ENCODE measurements around the gene PHF20.
"Not testable (repeated sequence)": the region's sequence is repeated elsewhere in the genome, so short reads cannot be mapped to it uniquely, and the experiment has no call there.

PHF20 gene

GRCh38 chr20:35783811-35784210 is 12.0 kb downstream of the PHF20 start:
- DNase-seq, result not testable (repeated sequence)

- not testable (repeated sequence) for DNase-seq
Measured at GRCh38 chr20:35785541-35785940, 13.7 kb downstream of the PHF20 start.

GRCh38 chr20:35788796-35789195 is 17.0 kb downstream of the PHF20 start:
- no peak for DNase-seq

- DNase-seq, result no peak
Measured at GRCh38 chr20:35791097-35791496, 19.3 kb downstream of the PHF20 start.

GRCh38 chr20:35791821-35792220 is 20.0 kb downstream of the PHF20 start:
- no peak for DNase-seq

GRCh38 chr20:35792740-35793139 is 20.9 kb downstream of the PHF20 start:
- DNase-seq, result no peak

- no peak for DNase-seq
Measured at GRCh38 chr20:35796571-35796970, 24.8 kb downstream of the PHF20 start.

- no peak for DNase-seq
Measured at GRCh38 chr20:35801865-35802264, 30.1 kb downstream of the PHF20 start.

- no peak for DNase-seq
Measured at GRCh38 chr20:35806075-35806474, 34.3 kb downstream of the PHF20 start.

GRCh38 chr20:35807877-35808276 is 36.1 kb downstream of the PHF20 start:
- DNase-seq, result no peak

- no peak for DNase-seq
Measured at GRCh38 chr20:35820715-35821114, 48.9 kb downstream of the PHF20 start.

GRCh38 chr20:35821807-35822242 is 50.0 kb downstream of the PHF20 start:
- no peak for DNase-seq

- no peak for DNase-seq
Measured at GRCh38 chr20:35823147-35823546, 51.3 kb downstream of the PHF20 start.

- DNase-seq, result no peak
Measured at GRCh38 chr20:35823937-35824336, 52.1 kb downstream of the PHF20 start.

GRCh38 chr20:35826397-35826998 is 54.7 kb downstream of the PHF20 start:
- DNase-seq, result no peak

GRCh38 chr20:35828434-35828833 is 56.6 kb downstream of the PHF20 start:
- no peak for DNase-seq

GRCh38 chr20:35828916-35829315 is 57.1 kb downstream of the PHF20 start:
- no peak for DNase-seq

GRCh38 chr20:35830264-35830663 is 58.4 kb downstream of the PHF20 start:
- DNase-seq, result no peak

- DNase-seq, result no peak
Measured at GRCh38 chr20:35831029-35831428, 59.2 kb downstream of the PHF20 start.

GRCh38 chr20:35831971-35832370 is 60.2 kb downstream of the PHF20 start:
- DNase-seq, result no peak

- no peak for DNase-seq
Measured at GRCh38 chr20:35833241-35833640, 61.4 kb downstream of the PHF20 start.

- no peak for DNase-seq
Measured at GRCh38 chr20:35837577-35838195, 65.9 kb downstream of the PHF20 start.

GRCh38 chr20:35838205-35838604 is 66.4 kb downstream of the PHF20 start:
- DNase-seq, result no peak

GRCh38 chr20:35839904-35840303 is 68.1 kb downstream of the PHF20 start:
- no peak for DNase-seq

GRCh38 chr20:35840421-35840820 is 68.6 kb downstream of the PHF20 start:
- DNase-seq, result no peak
